ENCODE results near the gene KRTAP1-3. TPM values are rescaled to one million over a fixed set of nuclear protein-coding genes. Genes with fewer than 3 reads are reported as not detected.
"Not testable (repeated sequence)": the region's sequence is repeated elsewhere in the genome, so short reads cannot be mapped to it uniquely, and the experiment has no call there.

The KRTAP1-3 gene
- not detected in 2 replicates for total RNA-seq

- H3K4me1 Mint-ChIP-seq; H3K9me3 Mint-ChIP-seq; H3K36me3 Mint-ChIP-seq (ENCODE audit: low read depth); DNase-seq; intact Hi-C loops (cut with micrococcal nuclease); H3K27ac Mint-ChIP-seq; H3K4me3 Mint-ChIP-seq: not testable (repeated sequence)
- peaks cover 18% of the 10 kb centered on the region for H3K27me3 Mint-ChIP-seq
These were observed at the start of gene KRTAP1-3 for GRCh38 chr17:41034346-41034935. Gene KRTAP1-3, minus strand, starts transcription at chr17:41034874. Its CDS starts 53 bp downstream, at chr17:41034821.

GRCh38 chr17:41084100-41084856, 49.6 kb upstream of the KRTAP1-3 start, which contains the start of gene KRTAP4-7:
Gene KRTAP4-7, plus strand, starts transcription at chr17:41084150. Its CDS starts 57 bp downstream, at chr17:41084207.
- intact Hi-C loops (cut with micrococcal nuclease); H3K27ac Mint-ChIP-seq; H3K4me1 Mint-ChIP-seq; H3K4me3 Mint-ChIP-seq; DNase-seq; H3K9me3 Mint-ChIP-seq; H3K36me3 Mint-ChIP-seq (ENCODE audit: low read depth): not testable (repeated sequence)
- peaks cover 16% of the 10 kb centered on the region for H3K27me3 Mint-ChIP-seq

GRCh38 chr17:41083427-41083826, 48.8 kb upstream of the KRTAP1-3 start:
- H3K4me1 Mint-ChIP-seq; H3K36me3 Mint-ChIP-seq (ENCODE audit: low read depth); H3K4me3 Mint-ChIP-seq; intact Hi-C loops (cut with micrococcal nuclease); H3K9me3 Mint-ChIP-seq; DNase-seq; H3K27ac Mint-ChIP-seq: not testable (repeated sequence)
- peaks cover 17% of the 10 kb centered on the region for H3K27me3 Mint-ChIP-seq

GRCh38 chr17:41082626-41083025, 48.0 kb upstream of the KRTAP1-3 start:
- DNase-seq, result no peak
- no peaks in the 10 kb centered on the region for H3K36me3 Mint-ChIP-seq (ENCODE audit: low read depth)
- no peak overlapping the region for H3K27ac Mint-ChIP-seq
- peaks cover 20% of the 10 kb centered on the region for H3K27me3 Mint-ChIP-seq
- H3K4me3 Mint-ChIP-seq, result no peak overlapping the region
- H3K9me3 Mint-ChIP-seq, result no peaks in the 10 kb centered on the region
- intact Hi-C loops (cut with micrococcal nuclease), result no loop called here
- no peaks in the 10 kb centered on the region for H3K4me1 Mint-ChIP-seq

GRCh38 chr17:41076788-41077187, 42.1 kb upstream of the KRTAP1-3 start:
- intact Hi-C loops (cut with micrococcal nuclease), result no loop called here
- Mint-ChIP-seq H3K36me3 (ENCODE audit: low read depth) (no peaks in the 10 kb centered on the region), H3K27me3 (peaks cover 26% of the 10 kb centered on the region), H3K4me3 (no peak overlapping the region), H3K27ac (no peak overlapping the region), H3K4me1 (no peaks in the 10 kb centered on the region), H3K9me3 (no peaks in the 10 kb centered on the region)
- DNase-seq, result no peak

- intact Hi-C loops (cut with micrococcal nuclease), result no loop called here
- no peaks in the 10 kb centered on the region for H3K4me1 Mint-ChIP-seq
- H3K9me3 Mint-ChIP-seq, result no peaks in the 10 kb centered on the region
- no peaks in the 10 kb centered on the region for H3K36me3 Mint-ChIP-seq (ENCODE audit: low read depth)
- H3K27me3 Mint-ChIP-seq, result peaks cover 22% of the 10 kb centered on the region
- H3K27ac Mint-ChIP-seq, result no peak overlapping the region
- DNase-seq, result no peak
- H3K4me3 Mint-ChIP-seq, result no peak overlapping the region
These were observed 39.0 kb upstream of the KRTAP1-3 start for GRCh38 chr17:41073676-41074075.

GRCh38 chr17:41071606-41072360, 37.1 kb upstream of the KRTAP1-3 start:
- intact Hi-C loops (cut with micrococcal nuclease), result no loop called here
- H3K27me3 Mint-ChIP-seq, result peaks cover 16% of the 10 kb centered on the region

GRCh38 chr17:41069031-41069430, 34.4 kb upstream of the KRTAP1-3 start:
- H3K27ac Mint-ChIP-seq, result no peak overlapping the region
- H3K4me3 Mint-ChIP-seq, result no peak overlapping the region

More at GRCh38 chr17:41071606-41072360, 37.1 kb upstream of the KRTAP1-3 start:
- no peak for DNase-seq
- Mint-ChIP-seq H3K27ac (no peak overlapping the region), H3K9me3 (no peaks in the 10 kb centered on the region), H3K4me1 (no peaks in the 10 kb centered on the region), H3K4me3 (no peak overlapping the region), H3K36me3 (ENCODE audit: low read depth) (no peaks in the 10 kb centered on the region)

GRCh38 chr17:41067281-41067680, 32.6 kb upstream of the KRTAP1-3 start:
- no peaks in the 10 kb centered on the region for H3K4me1 Mint-ChIP-seq
- no peaks in the 10 kb centered on the region for H3K9me3 Mint-ChIP-seq
- H3K27ac Mint-ChIP-seq, result no peak overlapping the region
- H3K36me3 Mint-ChIP-seq (ENCODE audit: low read depth), result no peaks in the 10 kb centered on the region
- no peak overlapping the region for H3K4me3 Mint-ChIP-seq
- H3K27me3 Mint-ChIP-seq, result peaks cover 4% of the 10 kb centered on the region
- intact Hi-C loops (cut with micrococcal nuclease), result no loop called here
- DNase-seq, result no peak

More at GRCh38 chr17:41069031-41069430, 34.4 kb upstream of the KRTAP1-3 start:
- Mint-ChIP-seq H3K36me3 (ENCODE audit: low read depth) (no peaks in the 10 kb centered on the region), H3K27me3 (peaks cover 2% of the 10 kb centered on the region), H3K4me1 (no peaks in the 10 kb centered on the region), H3K9me3 (no peaks in the 10 kb centered on the region)
- DNase-seq, result no peak
- intact Hi-C loops (cut with micrococcal nuclease), result no loop called here

GRCh38 chr17:41065829-41066624, 31.4 kb upstream of the KRTAP1-3 start, which contains the start of gene KRTAP2-4:
Gene KRTAP2-4, minus strand, starts transcription at chr17:41065879. Its CDS starts 34 bp downstream, at chr17:41065845.
- DNase-seq, result no peak
- Mint-ChIP-seq H3K27me3 (peaks cover 7% of the 10 kb centered on the region), H3K4me3 (no peak within 1 kb of the TSS), H3K4me1 (no peaks in the 10 kb centered on the region), H3K36me3 (ENCODE audit: low read depth) (no peaks in the 10 kb centered on the region), H3K27ac (no peak within 1 kb of the TSS), H3K9me3 (no peaks in the 10 kb centered on the region)
- intact Hi-C loops (cut with micrococcal nuclease), result no loop called here

- H3K36me3 Mint-ChIP-seq (ENCODE audit: low read depth); intact Hi-C loops (cut with micrococcal nuclease); H3K9me3 Mint-ChIP-seq; H3K4me3 Mint-ChIP-seq; H3K4me1 Mint-ChIP-seq; H3K27ac Mint-ChIP-seq; DNase-seq: not testable (repeated sequence)
- peaks cover 15% of the 10 kb centered on the region for H3K27me3 Mint-ChIP-seq
These were observed 30.5 kb upstream of the KRTAP1-3 start for GRCh38 chr17:41065016-41065689.

GRCh38 chr17:41064301-41064700, 29.6 kb upstream of the KRTAP1-3 start:
- no peaks in the 10 kb centered on the region for H3K9me3 Mint-ChIP-seq
- H3K4me3 Mint-ChIP-seq, result no peak overlapping the region
- H3K4me1 Mint-ChIP-seq, result no peaks in the 10 kb centered on the region
- intact Hi-C loops (cut with micrococcal nuclease), result no loop called here
- peaks cover 20% of the 10 kb centered on the region for H3K27me3 Mint-ChIP-seq
- DNase-seq, result no peak
- no peaks in the 10 kb centered on the region for H3K36me3 Mint-ChIP-seq (ENCODE audit: low read depth)
- no peak overlapping the region for H3K27ac Mint-ChIP-seq

- H3K27me3 Mint-ChIP-seq, result peaks cover 22% of the 10 kb centered on the region
- H3K4me3 Mint-ChIP-seq, result no peak overlapping the region
- no peak overlapping the region for H3K27ac Mint-ChIP-seq
- H3K9me3 Mint-ChIP-seq, result no peaks in the 10 kb centered on the region
- no peak for DNase-seq
- intact Hi-C loops (cut with micrococcal nuclease), result no loop called here
- no peaks in the 10 kb centered on the region for H3K36me3 Mint-ChIP-seq (ENCODE audit: low read depth)
- H3K4me1 Mint-ChIP-seq, result no peaks in the 10 kb centered on the region
These were observed 28.8 kb upstream of the KRTAP1-3 start for GRCh38 chr17:41063449-41063848.
